ENCODE data around the gene ZIC1. TPM values are rescaled to one million over a fixed set of nuclear protein-coding genes. Genes with fewer than 3 reads are reported as not detected.

The ZIC1 gene
- total and polyA plus RNA-seq, 2 of the 4 experiments (the other 2 are of a cell fraction), result not detected

DNA sequence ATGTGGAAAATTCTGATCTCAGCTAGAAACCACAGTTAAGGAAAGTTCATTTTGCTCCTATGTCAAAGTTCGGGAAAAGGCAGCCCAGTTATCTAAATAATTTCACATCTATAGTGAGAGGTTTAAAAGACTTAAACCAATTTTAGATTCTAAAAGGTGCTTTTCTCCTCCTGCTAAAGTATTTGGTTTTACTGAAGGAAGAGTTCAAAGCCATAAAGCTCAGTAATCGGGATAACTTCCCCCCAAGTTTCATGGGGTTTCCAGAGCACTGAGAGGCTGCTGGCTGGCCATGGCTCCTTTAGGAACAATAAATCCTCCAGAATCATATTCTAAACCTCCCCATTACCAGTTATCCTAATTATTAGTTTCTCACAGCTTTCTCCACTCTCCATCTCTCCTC is 41.0 kb upstream of the ZIC1 start:
- BruUV-seq (replicated peaks), result no TSS peak
- intact Hi-C loops (cut with micrococcal nuclease), result no loop called here
- Histone ChIP-seq H3K27me3 (ENCODE audit: control insufficient read depth, insufficient read depth, low read length) (peaks cover 71% of the 10 kb centered on the region), H4K8ac (ENCODE audit: low read depth in 2 of 2, low read length in 2 of 2) (no peak overlapping the region), H2BK15ac (ENCODE audit: low read depth, low read length) (no peak overlapping the region), H2AFZ (replicated peaks; ENCODE audit: low read length, poor library complexity) (no peak overlapping the region), H3K14ac (replicated peaks; ENCODE audit: low read depth, low read length) (no peak overlapping the region), H3K27ac (ENCODE audit: insufficient read depth, low read length) (no peak overlapping the region), H4K20me1 (ENCODE audit: insufficient read depth, low read length) (no peaks in the 10 kb centered on the region), H4K5ac (ENCODE audit: low read depth, low read length) (no peak overlapping the region), H2BK120ac (ENCODE audit: low read depth, low read length) (no peak overlapping the region), H3K56ac (ENCODE audit: extremely low read depth, insufficient read depth, low read length) (no peak overlapping the region), H3K79me1 (ENCODE audit: low read depth in 1 of 2, low read length in 2 of 2) (no peaks in the 10 kb centered on the region), H3K23ac (ENCODE audit: low read depth, low read length) (no peak overlapping the region), H2AK5ac (ENCODE audit: low read depth, low read length) (no peak overlapping the region), H3K18ac (ENCODE audit: low read depth, low read length) (no peak overlapping the region), H3K9me1 (ENCODE audit: insufficient read depth, low read length) (no peaks in the 10 kb centered on the region), H3K36me3 (ENCODE audit: control insufficient read depth, insufficient read depth, low read length) (no peaks in the 10 kb centered on the region), H2AK9ac (replicated peaks; ENCODE audit: low read depth, low read length, poor library complexity) (no peak overlapping the region), H3K9me3 (ENCODE audit: control insufficient read depth, insufficient read depth, low read length) (peaks cover 7% of the 10 kb centered on the region), H3K4me3 (ENCODE audit: insufficient read depth, low read depth, low read length) (no peak overlapping the region), H4K91ac (ENCODE audit: insufficient read depth, low read depth, low read length) (no peak overlapping the region), H3K4ac (ENCODE audit: low read depth, low read length) (no peak overlapping the region), H3K9ac (ENCODE audit: low read depth, low read length) (no peak overlapping the region), H3K4me1 (ENCODE audit: control insufficient read depth, insufficient read depth, low read length) (no peaks in the 10 kb centered on the region), H2BK5ac (ENCODE audit: low read depth, low read length, poor library complexity, severe bottlenecking) (no peak overlapping the region), H3K4me2 (ENCODE audit: low read depth, low read length) (no peak overlapping the region), H2BK20ac (ENCODE audit: low read depth, low read length) (no peak overlapping the region)
- CTCF ChIA-PET, result no interaction called here
- in situ Hi-C loops (cut with MboI; ENCODE audit: low sequenced_read_pairs), result no loop called here
- WGBS, 2 experiments (ENCODE audit: extremely low coverage in 2 of 2, insufficient read length in 1 of 2), result no CpG with 5 or more reads among the region's 2 CpGs
- ATAC-seq (ENCODE audit: low read depth) (no peak), DNase-seq (no peak)
- POLR2A ChIA-PET (ENCODE audit: unreplicated experiment), result no interaction called here
- no peak for TF ChIP-seq SMC3 (IDR thresholded peaks at IDR 0.05; ENCODE audit: low read depth, low read length)
- TF ChIP-seq POLR2A (IDR thresholded peaks at IDR 0.05; ENCODE audit: low read depth, low read length), result no peak
- no peak for TF ChIP-seq NFE2L2 (IDR thresholded peaks at IDR 0.05; ENCODE audit: low read depth, low read length)
- TF ChIP-seq RCOR1 (IDR thresholded peaks at IDR 0.05; ENCODE audit: insufficient replicate concordance, low read length), result no peak
- TF ChIP-seq, protein P1, sequence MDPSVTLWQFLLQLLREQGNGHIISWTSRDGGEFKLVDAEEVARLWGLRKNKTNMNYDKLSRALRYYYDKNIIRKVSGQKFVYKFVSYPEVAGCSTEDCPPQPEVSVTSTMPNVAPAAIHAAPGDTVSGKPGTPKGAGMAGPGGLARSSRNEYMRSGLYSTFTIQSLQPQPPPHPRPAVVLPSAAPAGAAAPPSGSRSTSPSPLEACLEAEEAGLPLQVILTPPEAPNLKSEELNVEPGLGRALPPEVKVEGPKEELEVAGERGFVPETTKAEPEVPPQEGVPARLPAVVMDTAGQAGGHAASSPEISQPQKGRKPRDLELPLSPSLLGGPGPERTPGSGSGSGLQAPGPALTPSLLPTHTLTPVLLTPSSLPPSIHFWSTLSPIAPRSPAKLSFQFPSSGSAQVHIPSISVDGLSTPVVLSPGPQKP (IDR thresholded peaks at IDR 0.05; ENCODE audit: borderline replicate concordance, low read depth, low read length), result no peak
- TF ChIP-seq CEBPB (IDR thresholded peaks at IDR 0.05; ENCODE audit: low read depth, low read length), result no peak
- TF ChIP-seq MXI1 (IDR thresholded peaks at IDR 0.05; ENCODE audit: borderline replicate concordance, low read depth, low read length), result no peak
- TF ChIP-seq, protein P2, sequence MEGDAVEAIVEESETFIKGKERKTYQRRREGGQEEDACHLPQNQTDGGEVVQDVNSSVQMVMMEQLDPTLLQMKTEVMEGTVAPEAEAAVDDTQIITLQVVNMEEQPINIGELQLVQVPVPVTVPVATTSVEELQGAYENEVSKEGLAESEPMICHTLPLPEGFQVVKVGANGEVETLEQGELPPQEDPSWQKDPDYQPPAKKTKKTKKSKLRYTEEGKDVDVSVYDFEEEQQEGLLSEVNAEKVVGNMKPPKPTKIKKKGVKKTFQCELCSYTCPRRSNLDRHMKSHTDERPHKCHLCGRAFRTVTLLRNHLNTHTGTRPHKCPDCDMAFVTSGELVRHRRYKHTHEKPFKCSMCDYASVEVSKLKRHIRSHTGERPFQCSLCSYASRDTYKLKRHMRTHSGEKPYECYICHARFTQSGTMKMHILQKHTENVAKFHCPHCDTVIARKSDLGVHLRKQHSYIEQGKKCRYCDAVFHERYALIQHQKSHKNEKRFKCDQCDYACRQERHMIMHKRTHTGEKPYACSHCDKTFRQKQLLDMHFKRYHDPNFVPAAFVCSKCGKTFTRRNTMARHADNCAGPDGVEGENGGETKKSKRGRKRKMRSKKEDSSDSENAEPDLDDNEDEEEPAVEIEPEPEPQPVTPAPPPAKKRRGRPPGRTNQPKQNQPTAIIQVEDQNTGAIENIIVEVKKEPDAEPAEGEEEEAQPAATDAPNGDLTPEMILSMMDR (conservative IDR thresholded peaks at IDR 0.05; ENCODE audit: low read depth, low read length), result no peak
- no peak for TF ChIP-seq BHLHE40 (IDR thresholded peaks at IDR 0.05; ENCODE audit: low read depth, low read length)
- no peak for TF ChIP-seq RAD21 (IDR thresholded peaks at IDR 0.05; ENCODE audit: low read length)
- no peak for TF ChIP-seq MAZ (IDR thresholded peaks at IDR 0.05; ENCODE audit: borderline replicate concordance, low read depth, low read length)
- TF ChIP-seq FOS (IDR thresholded peaks at IDR 0.05; ENCODE audit: low read depth, low read length), result no peak
- TF ChIP-seq, protein P3, sequence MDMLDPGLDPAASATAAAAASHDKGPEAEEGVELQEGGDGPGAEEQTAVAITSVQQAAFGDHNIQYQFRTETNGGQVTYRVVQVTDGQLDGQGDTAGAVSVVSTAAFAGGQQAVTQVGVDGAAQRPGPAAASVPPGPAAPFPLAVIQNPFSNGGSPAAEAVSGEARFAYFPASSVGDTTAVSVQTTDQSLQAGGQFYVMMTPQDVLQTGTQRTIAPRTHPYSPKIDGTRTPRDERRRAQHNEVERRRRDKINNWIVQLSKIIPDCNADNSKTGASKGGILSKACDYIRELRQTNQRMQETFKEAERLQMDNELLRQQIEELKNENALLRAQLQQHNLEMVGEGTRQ (IDR thresholded peaks at IDR 0.05; ENCODE audit: low read depth, low read length), result no peak
- no peak for TF ChIP-seq MAFK (IDR thresholded peaks at IDR 0.05; ENCODE audit: low read depth, low read length)
- no peak for TF ChIP-seq CHD1 (IDR thresholded peaks at IDR 0.05; ENCODE audit: low read depth, low read length)
- TF ChIP-seq RFX5 (IDR thresholded peaks at IDR 0.05; ENCODE audit: low read depth, low read length), result no peak
- dilution Hi-C loops (cut with HindIII; ENCODE audit: low sequenced_read_pairs, unreplicated experiment), result no loop called here

Measured in IMR-90 (cell line).